GM21825 (cell line): ENCODE data around the gene GPR65.
"Not testable (repeated sequence)": the region's sequence is repeated elsewhere in the genome, so short reads cannot be mapped to it uniquely, and the experiment has no call there.

Experiments used
- ATAC-seq: cut with Tn5 transposase; IDR thresholded peaks from one replicate; pipeline ENCODE4 v1.9.1; 2021; ENCODE audit warnings: mild to moderate bottlenecking, moderate library complexity; ENCODE audit not compliant: unreplicated experiment

GPR65 gene

DNA sequence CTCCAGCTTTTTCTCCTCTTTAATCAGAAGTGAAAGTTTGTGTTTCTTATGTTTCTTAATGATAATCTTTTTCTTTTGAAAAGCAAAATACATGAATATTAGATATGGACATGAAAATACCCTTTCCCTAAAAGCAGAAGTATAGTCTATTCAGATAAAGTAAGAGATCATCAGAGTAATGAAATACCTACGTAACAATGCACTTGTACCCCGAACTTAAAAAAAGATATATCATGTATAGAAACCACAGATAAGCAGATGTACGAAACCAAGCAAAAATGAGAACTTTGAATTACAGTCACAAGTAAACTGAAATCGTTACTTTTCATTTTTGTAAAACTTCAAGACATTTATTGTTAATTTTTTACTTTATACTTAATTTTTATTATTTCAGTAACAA, 1.5 kb upstream of the GPR65 start:
- no peak for ATAC-seq

DNA sequence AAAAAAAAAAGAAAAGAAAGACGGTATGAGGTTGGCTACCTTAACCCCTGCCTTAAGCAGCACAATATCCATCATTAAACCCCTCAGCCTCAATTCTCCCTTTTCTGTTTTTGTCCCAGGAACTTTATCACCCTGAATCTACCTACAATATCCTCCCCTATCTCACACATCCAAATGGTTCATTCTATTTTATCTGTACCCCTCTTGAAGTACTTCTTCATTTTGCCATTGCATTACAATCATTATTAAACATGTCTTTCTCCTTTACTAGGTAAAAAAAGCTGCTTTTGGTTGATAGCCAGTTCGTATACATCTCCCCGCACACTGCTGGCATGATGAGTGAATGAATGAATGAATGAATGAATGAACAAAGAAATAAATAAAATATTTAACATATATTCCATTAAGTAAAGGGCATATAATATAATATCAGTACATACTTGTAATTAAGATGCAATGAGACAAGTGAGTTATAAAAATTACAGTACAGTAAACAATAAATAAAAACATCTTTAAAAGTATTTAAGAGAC, 364 bp upstream of the GPR65 start:
- no peak for ATAC-seq

DNA sequence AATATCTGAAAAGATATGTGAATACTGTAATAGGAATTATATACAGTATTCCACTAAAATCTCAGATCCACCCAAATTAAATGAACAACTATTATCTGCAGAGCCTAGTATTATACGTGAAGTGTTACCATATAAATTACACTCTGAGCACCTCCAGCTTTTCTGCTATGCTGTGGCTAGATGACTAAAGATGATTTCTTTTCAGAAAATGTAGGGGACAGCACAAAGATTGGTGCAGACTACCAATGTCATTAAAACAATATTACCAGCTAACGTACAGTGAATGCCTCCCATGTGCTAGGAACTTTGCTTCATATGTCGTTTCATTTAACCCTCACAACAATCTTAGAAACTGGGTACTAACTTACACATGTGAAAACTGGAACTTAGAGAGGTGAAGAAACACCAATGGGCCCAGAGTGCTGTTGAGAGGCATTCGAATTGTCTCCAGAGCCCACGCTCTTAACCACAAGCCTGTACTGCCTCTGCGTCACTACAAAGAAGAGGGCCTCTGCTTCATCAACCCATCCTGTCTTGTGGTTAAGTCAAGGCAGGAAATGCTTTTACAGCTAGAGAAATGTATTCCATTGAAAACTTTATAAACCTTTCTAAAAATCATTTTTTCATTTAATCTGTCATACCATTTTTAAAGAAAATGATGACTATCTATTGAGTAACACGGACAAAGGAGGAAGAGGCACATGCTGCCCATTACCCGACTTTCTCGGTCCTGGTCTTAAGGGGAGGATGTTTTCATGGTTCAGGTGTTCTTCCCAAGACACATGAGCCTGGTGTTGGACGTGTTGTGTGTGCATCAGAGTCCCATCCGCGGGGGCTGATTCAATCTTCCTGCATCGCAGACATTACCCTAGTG, 1.3 kb downstream of the GPR65 start:
- peak; percentile 88 for ATAC-seq

DNA sequence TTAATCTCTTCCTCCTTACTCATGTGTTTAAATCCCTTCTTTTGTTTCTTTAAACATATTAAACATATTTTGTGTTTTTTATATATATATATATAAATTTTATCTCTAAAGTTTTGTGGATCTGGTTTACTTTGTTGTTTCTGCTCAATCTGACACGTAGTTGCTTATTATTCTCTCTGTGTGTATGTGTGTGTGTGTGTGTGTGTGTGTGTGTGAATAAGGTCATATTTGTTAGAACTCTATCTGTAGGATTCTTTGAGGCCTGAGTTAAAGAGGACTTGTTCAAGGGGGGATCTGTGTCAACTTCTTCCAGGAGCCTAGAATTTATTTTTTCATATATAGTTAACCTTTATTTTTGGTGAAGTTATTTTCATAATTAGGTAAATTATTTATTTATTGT, 2.7 kb downstream of the GPR65 start:
- ATAC-seq = no peak

DNA sequence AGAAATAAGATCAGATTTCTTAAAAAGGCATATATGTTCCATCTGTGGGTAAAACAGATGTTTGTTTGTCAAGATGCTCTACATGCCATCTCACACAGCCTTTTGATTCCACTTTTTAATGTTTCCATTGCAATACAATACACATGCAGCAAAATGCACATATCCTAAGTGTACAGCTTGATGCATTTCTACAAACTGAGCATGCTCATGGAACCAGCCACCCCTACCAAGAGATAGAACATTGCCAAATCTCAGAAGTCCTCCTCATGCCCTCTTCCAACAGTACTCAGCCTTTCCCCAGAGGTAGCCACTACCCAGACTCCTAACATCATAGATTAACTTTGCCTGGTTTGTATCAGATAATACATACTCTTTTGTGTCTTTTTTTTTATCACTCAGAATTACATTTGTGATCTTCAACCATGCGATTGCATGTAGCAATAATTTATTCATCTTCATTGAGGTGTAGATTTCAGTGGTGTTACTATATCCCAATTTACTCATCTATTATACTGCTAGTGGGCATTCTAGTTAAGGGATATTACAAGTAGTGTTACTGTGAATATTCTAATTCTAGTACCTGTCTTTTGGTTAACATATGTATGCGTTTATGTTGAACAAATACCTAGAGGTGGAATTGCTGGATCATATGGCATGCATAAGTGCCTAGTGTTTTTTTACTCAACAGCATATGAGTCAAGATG, 3.3 kb downstream of the GPR65 start:
- ATAC-seq = no peak

DNA sequence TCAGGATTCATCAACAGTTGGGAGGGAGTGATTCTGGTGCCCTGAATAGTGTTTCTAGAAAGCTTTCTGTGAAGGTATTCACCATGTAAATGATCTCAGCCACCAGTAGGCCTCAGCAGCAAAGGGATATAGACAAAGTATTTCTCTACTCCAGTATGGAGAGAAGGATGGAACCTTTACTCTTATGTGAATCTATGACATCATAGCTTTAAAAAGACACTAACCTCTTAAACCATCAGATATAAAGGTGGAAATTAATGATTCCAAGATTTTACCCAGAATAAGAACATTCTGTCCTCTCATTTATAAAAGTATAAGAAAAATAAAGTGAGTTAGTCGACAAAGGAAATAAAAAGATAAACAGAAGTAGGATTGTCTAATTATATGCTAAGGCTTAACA, 4.6 kb downstream of the GPR65 start:
- no peak for ATAC-seq

DNA sequence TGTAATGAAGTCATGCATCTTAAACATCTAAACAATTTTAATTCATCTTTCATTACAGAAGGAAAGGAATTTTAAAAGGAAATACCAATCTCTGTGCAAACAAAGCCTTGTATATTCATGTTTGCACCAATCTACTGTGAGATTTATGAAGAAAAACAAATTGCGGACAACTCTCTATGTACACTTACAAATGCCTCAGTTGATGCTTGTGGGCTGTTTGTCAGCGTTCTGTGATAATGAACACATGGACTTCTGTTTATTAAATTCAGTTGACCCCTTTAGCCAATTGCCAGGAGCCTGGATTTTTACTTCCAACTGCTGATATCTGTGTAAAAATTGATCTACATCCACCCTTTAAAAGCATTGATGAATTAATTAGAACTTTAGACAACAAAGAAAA, 5.4 kb downstream of the GPR65 start:
- ATAC-seq = no peak

DNA sequence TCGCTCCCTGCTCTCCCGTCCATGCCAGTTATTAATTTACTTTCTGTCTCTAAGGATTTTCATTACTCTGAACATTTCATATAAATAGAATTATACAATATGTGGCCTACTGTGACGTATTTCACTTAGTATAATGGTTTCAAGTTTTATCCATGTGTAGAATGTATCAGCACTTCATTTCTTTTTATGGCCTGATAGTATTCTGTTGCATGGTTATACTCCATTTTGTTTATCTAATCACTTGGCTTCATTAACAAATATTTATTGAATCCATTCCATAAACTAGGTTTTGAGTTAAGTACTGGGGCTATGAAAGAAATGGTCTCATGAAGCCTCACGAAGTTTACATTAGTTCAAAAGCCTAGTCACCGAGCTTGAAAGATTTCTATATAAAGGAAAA, 7.6 kb downstream of the GPR65 start:
- ATAC-seq = no peak

DNA sequence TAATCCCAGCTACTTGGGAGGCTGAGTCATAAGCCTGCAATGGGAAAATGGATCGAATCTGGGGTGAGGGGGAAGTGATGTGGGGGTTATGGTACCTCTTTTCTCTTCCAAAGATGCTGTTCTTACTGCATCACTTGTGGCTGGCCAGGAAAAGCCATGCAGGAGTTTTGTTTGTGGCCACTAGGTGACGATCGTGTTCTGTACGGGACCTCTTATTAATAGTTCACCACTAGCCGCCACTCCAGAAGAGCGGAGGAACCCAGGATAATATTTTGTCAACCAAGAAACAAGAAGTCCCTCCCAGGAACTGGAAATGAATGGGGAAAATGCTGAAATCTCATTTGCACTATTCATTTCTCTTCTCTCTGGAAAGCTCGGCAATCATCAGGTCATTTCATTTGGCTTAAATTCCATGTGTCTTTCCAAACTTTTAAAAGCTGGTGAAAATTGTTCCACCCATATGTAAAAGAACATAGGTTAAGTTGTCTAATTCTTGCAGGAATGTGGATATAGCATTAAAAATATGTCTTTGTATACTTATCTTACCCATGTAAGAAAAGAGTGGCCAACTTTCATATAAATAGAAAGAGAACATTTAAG, 8.9 kb downstream of the GPR65 start:
- ATAC-seq = peak; percentile 93

DNA sequence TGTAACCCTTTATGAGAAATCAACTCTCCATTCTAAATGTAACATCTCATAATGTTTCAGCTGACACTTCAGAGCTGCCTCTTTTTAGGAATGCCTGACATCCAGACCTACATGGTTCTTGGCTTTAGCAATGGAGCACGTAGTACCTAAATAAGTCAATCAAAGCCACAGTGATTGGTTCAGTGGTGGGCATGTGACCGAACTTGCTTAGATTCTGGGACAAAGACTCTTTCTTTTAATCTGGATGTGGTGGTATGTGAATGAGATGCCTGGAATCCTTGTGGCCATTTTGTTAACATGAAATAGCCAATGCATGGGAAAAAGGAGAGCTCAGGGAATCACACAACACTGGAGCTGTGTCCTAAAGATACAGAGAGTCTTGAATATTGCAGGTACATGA, 11.8 kb downstream of the GPR65 start:
- ATAC-seq = no peak

DNA sequence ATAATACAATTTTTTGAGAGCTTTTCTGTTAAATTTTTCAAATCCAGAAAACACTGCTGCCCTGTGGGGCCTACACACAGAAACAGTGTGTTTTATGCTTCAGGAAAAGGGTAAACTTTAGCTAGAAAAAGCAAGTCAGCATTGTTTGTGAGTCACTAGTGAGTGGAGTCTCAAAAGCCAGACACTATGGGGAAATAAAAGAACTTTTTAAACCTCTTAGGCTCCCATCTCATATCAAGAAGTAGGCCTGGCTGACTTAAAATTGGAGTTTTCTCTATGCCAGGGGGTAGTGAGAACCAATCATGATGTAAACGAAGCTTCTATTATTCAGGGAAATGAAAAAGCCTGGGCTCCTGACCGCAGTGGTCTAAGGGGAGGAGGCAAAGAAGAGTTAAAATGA, 12.6 kb downstream of the GPR65 start:
- no peak for ATAC-seq

DNA sequence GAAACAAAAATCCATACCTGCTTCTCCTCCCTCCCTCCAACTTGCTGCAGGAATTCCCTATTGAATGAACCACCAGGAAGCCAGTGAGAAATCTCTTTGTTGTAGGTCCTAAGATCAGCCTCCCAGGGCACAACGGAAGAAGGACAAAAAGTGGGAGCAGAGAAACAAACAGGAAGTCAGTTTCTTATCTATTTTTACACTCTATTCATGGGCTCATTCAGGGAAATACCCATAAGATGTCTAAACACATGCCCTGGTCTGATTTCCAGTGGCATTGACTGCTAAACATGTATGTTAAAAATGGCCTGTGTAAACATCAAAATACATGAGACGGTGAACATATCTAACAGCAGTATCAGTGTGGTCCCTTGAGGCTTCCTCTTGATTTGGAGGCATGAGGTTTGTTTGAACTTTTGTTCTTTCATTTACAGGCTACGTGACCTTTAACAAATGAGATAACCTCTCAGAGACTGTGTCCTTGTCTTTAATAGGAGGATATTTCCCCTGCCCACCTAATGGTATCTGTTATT, 18.8 kb downstream of the GPR65 start:
- no peak for ATAC-seq

DNA sequence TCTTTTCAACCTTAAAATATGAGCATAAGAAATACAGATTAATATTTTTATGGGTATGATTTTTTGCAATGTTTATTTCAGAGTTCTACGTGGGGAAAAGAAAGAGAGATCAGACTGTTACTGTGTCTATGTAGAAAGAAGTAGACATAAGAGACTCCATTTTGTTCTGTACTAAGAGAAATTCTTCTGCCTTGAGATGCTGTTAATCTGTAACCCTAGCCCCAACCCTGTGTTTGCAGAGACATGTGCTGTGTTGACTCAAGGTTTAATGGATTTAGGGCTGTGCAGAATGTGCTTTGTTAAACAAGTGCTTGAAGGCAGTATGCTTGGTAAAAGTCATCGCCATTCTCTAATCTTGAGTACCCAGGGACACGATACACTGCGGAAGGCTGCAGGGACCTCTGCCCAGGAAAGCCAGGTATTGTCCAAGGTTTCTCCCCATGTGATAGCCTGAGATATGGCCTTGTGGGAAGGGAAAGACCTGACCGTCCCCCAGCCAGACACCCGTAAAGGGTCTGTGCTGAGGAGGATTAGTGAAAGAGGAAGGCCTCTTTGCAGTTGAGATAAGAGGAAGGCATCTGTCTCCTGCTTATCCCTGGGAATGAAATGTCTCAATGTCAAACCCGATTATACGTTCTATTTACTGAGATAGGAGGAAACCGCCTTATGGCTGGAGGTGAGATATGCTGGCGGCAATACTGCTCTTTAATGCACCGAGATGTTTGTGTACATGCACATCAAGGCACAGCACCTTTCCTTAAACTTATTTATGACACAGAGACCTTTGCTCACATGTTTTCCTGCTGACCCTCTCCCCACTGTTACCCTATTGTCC, 19.5 kb downstream of the GPR65 start:
- ATAC-seq = not testable (repeated sequence)

DNA sequence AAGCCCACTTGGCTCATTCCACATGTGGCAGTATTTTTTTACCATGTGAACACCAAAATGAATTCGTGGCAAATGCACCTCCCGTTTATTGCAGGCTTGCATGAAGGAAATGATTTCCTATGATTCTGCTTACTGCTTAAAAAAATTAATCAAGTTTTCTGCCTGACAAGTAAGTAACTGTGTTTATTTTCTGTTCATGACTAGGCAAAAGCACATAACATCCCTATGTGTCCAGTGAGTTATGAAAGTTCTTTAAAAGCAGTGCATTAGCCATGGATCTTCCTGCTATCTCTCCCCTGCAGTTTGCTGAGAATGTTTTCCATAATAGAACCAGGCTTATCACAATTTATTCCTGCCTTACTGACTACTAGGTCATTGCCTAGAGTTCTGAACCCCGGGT, 20.4 kb downstream of the GPR65 start:
- ATAC-seq = no peak

DNA sequence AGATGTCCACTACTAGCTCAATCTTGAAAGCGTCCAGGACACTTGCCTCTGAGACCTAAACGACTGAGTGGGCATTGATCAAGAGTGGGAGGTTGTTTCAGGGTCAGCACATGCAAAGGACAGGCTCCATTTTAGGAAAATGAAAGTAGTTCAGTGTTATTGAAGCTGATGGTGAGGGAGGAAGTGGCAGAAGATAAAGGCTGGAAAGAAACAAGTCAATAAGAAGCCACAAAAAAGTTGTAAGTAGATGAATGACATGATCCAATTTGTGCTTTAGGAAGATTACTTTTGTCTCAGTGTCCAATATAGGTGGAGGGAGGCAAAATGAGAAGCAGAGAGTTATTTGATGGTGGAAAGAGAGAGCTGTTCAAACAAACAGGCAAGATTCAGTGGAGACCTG, 22.0 kb downstream of the GPR65 start:
- no peak for ATAC-seq

DNA sequence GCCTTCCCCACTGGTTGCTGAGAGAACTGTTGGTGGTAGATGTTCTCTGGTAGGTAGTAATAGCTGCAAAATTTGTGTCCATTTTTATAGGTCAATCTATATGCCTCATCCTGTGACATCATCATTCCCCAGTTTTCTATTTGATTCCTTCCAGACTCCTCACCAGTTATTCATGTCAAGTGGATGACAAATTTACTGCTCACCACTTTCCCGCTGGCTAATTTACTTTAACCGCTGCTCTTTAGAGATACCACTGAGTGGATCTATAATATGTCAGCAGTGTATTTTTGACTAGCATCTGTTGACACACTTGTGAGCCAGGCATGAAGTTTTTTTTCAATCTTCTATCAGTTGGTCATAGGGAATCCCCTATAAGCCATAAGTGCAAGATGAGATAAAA, 24.6 kb downstream of the GPR65 start:
- ATAC-seq = no peak

DNA sequence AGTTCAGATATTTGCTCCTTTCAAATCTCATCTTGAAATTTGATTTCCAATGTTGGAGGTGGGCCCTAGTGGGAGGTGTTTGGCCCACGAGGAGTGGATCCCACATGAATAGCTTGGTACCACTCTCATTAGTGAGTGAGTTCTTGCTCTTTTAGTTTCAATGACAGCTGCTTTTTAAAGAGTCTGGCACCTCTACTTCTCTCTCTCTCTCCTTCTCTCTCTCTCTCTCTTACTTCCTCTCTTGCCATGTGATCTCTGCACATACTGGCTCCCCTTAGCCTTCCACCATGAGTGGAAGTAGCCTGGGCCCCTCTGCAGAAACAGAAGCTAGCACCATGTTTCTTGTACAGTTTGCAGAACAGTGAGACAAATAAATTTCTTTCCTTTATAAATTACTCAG, 25.1 kb downstream of the GPR65 start:
- no peak for ATAC-seq

DNA sequence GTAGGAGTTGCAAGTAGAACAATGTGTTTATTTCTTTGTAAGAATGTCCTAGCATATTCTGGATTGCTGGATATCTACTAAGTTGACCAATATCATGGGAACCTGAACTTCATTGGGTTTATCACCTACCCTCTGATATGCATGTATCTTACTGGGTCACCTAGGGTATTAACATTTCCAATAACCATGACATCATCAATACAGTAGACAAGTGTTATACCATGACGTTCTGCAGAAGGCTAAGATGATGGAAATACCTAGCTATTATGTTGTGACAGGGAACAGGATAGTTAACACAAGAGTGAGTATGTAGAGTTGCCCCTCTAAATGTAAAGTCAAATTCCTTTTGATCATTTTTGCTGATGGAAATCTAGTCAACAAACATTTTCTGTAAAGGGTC, 26.0 kb downstream of the GPR65 start:
- no peak for ATAC-seq

DNA sequence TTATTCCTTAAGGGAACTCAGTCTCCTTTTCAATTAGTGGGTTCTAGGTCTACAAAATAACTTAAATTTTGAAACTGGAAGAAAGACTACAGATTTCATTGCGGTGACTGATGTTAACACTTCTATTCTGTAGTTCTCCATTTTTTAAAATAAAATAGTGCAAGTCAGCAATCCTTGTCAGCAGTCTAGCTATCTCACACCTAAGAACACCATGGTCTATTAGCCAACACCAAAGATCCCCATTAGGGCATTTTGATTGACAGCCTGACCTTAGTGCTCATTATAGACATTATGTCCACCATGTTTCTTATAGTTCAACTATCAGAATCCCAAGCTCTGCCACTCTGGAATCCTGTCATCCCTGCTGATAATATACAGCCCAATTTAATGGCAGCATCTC, 27.4 kb downstream of the GPR65 start:
- ATAC-seq = no peak

DNA sequence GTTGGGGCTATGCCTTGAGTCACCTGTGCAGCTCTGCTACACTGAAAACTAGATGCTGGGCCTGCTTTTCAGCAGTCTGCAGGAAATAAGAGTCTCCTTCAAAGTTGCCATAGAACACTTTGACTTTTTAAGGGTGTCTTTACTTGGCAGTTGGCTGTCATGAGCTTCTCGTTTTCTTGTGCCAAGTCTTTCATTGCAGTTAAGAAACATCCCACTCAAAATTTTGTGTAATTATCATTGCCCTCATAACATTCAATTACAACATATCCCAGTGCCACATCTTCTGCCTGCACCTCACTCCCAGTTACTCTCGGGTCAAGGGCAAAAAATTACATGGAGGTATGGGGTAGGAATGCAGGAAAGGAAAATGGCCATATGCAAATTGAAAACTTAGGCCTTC, 29.1 kb downstream of the GPR65 start:
- ATAC-seq = no peak

DNA sequence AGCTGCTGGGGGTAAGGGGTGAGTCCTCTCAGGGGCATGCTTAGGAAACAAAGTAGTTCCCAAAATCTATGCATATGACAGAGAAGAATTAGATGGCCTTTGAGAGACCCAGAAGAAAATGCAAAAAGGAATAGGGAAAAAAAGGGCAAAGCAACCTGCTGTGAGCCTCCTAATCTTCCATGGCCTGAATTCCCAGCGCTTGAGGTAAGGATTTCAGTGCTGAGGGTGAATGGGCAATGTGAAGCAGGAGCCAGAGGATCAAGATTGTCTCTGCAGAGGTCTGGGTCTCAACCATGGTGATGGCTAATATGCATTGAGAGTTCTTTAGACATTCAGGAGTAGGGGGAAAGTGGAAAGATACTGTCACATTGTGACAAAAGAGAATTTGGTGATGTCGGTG, 31.5 kb downstream of the GPR65 start:
- no peak for ATAC-seq
